Measurements from ENCODE around the gene PRKN. TPM values are rescaled to one million over a fixed set of nuclear protein-coding genes. Genes with fewer than 3 reads are reported as not detected.

The PRKN gene
- total and polyA plus RNA-seq, 2 donors (not counting 3 experiments of a cell fraction or from before 2014, with no cell fraction given) = 0.06 TPM; not detected in 1

DNA sequence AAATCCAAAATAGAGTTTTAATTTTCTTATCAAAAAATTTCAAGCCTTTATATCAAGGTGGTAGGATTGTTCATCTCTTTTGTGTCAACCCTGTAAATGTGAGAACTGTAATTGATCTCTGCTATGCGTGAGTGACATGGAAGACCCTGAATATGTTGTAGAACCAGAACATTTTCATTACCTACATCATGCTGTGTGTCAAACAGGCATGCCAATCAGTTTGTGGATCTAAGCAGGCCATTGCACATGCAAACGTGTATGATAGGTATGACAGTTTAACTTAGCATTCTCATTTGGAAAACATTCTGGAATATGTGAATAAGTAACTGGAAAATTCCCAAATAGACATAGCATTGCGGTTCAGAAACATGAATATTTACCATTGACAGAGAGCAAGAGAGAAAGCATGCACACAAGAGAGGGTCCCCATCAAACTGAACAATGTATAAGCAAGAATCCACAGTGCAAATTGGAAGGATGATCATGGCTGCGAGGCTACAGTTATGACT lies 812.1 kb downstream of the PRKN start:
- H3K9ac ChIP-seq (replicated peaks; ENCODE audit: extremely low read depth, insufficient read depth, low read length) = no peak overlapping the region
- no TSS peak for BruUV-seq (replicated peaks)
- intact Hi-C loops (cut with micrococcal nuclease) (no loop called here), dilution Hi-C loops (cut with MboI; ENCODE audit: extremely low pct_ligation_motif_present, low sequenced_read_pairs) (no loop called here)
- no peaks in the 10 kb centered on the region for H3K9me1 ChIP-seq (replicated peaks; ENCODE audit: control insufficient read depth, extremely low read depth, insufficient read depth, low read length)
- no peak overlapping the region for H3K4me3 ChIP-seq (replicated peaks in 1 of 3; ENCODE audit: insufficient read depth in 1 of 3, low read depth in 1 of 3, low read length in 3 of 3)
- H3K27me3 ChIP-seq (ENCODE audit: control insufficient read depth in 2 of 2, insufficient read depth in 2 of 2, low read length in 2 of 2) = no peaks in the 10 kb centered on the region
- no peaks in the 10 kb centered on the region for H4K20me1 ChIP-seq (replicated peaks; ENCODE audit: control insufficient read depth, extremely low read depth, insufficient read depth, low read length)
- FAIRE-seq = no peak
- H3K4me1 ChIP-seq (ENCODE audit: control insufficient read depth, extremely low read depth, insufficient read depth, low read length) = no peaks in the 10 kb centered on the region
- CTCF ChIA-PET = no interaction called here
- H2AFZ ChIP-seq (ENCODE audit: low read depth, low read length) = no peak overlapping the region
- H3K27ac ChIP-seq (ENCODE audit: insufficient read depth, low read depth, low read length) = no peak overlapping the region
- no peaks in the 10 kb centered on the region for H3K36me3 ChIP-seq (ENCODE audit: control insufficient read depth in 2 of 2, extremely low read depth in 1 of 2, insufficient read depth in 2 of 2, low read length in 2 of 2)
- H3K79me2 ChIP-seq (ENCODE audit: control insufficient read depth, insufficient read depth, low read length) = no peaks in the 10 kb centered on the region
- TF ChIP-seq, protein P1, sequence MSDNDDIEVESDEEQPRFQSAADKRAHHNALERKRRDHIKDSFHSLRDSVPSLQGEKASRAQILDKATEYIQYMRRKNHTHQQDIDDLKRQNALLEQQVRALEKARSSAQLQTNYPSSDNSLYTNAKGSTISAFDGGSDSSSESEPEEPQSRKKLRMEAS (IDR thresholded peaks at IDR 0.05; ENCODE audit: insufficient read depth, insufficient read length) = no peak
- TF ChIP-seq GATA2 (IDR thresholded peaks at IDR 0.05; ENCODE audit: insufficient read depth, insufficient read length, low read depth, low read length) (no peak), MYC (IDR thresholded peaks at IDR 0.05; ENCODE audit: low read depth, low read length) (no peak)
- TF ChIP-seq, protein P2, sequence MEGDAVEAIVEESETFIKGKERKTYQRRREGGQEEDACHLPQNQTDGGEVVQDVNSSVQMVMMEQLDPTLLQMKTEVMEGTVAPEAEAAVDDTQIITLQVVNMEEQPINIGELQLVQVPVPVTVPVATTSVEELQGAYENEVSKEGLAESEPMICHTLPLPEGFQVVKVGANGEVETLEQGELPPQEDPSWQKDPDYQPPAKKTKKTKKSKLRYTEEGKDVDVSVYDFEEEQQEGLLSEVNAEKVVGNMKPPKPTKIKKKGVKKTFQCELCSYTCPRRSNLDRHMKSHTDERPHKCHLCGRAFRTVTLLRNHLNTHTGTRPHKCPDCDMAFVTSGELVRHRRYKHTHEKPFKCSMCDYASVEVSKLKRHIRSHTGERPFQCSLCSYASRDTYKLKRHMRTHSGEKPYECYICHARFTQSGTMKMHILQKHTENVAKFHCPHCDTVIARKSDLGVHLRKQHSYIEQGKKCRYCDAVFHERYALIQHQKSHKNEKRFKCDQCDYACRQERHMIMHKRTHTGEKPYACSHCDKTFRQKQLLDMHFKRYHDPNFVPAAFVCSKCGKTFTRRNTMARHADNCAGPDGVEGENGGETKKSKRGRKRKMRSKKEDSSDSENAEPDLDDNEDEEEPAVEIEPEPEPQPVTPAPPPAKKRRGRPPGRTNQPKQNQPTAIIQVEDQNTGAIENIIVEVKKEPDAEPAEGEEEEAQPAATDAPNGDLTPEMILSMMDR (IDR thresholded peaks at IDR 0.05; ENCODE audit: extremely low read depth in 1 of 2, insufficient read depth in 1 of 2, low read depth in 1 of 2, low read length in 2 of 2) = no peak
- no peak overlapping the region for H3K4me2 ChIP-seq (ENCODE audit: insufficient read depth, low read length)
- H3K9me3 ChIP-seq (replicated peaks; ENCODE audit: control insufficient read depth, insufficient read depth, low read length) = no peaks in the 10 kb centered on the region
- no peak for DNase-seq (ENCODE audit: low read depth, low spot score)
- POLR2A ChIA-PET = no interaction called here

DNA sequence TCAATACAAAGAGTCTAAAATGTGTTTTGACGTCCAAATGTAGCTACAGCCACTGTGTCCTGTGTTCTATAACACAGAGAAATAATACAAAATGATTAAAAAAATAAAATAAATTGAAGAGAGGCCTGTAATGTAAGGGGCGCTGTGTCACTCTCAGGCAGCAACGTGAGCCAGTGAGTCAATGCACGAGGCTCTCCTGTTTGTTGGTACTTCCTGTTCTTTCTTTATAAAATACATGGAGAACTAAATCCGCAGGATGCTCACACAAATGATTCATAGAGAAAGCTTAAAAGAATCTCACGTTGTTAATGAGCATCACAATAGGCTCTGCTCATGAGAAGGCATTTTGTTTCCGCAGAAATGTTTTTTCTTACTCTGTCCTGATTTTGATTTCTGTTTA lies 818.7 kb downstream of the PRKN start:
- BruUV-seq (replicated peaks) = no TSS peak
- Histone ChIP-seq H4K20me1 (replicated peaks; ENCODE audit: control insufficient read depth, extremely low read depth, insufficient read depth, low read length) (no peaks in the 10 kb centered on the region), H3K27me3 (ENCODE audit: control insufficient read depth in 2 of 2, insufficient read depth in 2 of 2, low read length in 2 of 2) (no peaks in the 10 kb centered on the region), H3K36me3 (ENCODE audit: control insufficient read depth in 2 of 2, extremely low read depth in 1 of 2, insufficient read depth in 2 of 2, low read length in 2 of 2) (no peaks in the 10 kb centered on the region), H3K79me2 (ENCODE audit: control insufficient read depth, insufficient read depth, low read length) (no peaks in the 10 kb centered on the region), H3K4me1 (ENCODE audit: control insufficient read depth, extremely low read depth, insufficient read depth, low read length) (no peaks in the 10 kb centered on the region), H3K4me3 (replicated peaks in 1 of 3; ENCODE audit: insufficient read depth in 1 of 3, low read depth in 1 of 3, low read length in 3 of 3) (no peak overlapping the region), H3K9ac (replicated peaks; ENCODE audit: extremely low read depth, insufficient read depth, low read length) (no peak overlapping the region), H3K9me1 (replicated peaks; ENCODE audit: control insufficient read depth, extremely low read depth, insufficient read depth, low read length) (no peaks in the 10 kb centered on the region), H3K27ac (ENCODE audit: insufficient read depth, low read depth, low read length) (no peak overlapping the region), H2AFZ (ENCODE audit: low read depth, low read length) (no peak overlapping the region), H3K9me3 (replicated peaks; ENCODE audit: control insufficient read depth, insufficient read depth, low read length) (no peaks in the 10 kb centered on the region), H3K4me2 (ENCODE audit: insufficient read depth, low read length) (no peak overlapping the region)
- intact Hi-C loops (cut with micrococcal nuclease) (no loop called here), dilution Hi-C loops (cut with MboI; ENCODE audit: extremely low pct_ligation_motif_present, low sequenced_read_pairs) (no loop called here)
- TF ChIP-seq JUN (IDR thresholded peaks at IDR 0.05; ENCODE audit: borderline replicate concordance, insufficient read depth, insufficient read length, low read depth) (no peak), FOS (IDR thresholded peaks at IDR 0.05; ENCODE audit: borderline replicate concordance, insufficient read depth, low read length) (no peak), GATA2 (IDR thresholded peaks at IDR 0.05; ENCODE audit: insufficient read depth, insufficient read length, low read depth, low read length) (no peak), POLR2AphosphoS5 (IDR thresholded peaks at IDR 0.05; ENCODE audit: insufficient read depth, low read depth, low read length) (no peak), EZH2 (IDR thresholded peaks at IDR 0.05; ENCODE audit: borderline replicate concordance, low read depth, low read length, severe bottlenecking) (no peak), MYC (IDR thresholded peaks at IDR 0.05; ENCODE audit: low read depth, low read length) (no peak), POLR2A (IDR thresholded peaks at IDR 0.05; ENCODE audit: low read depth, low read length) (no peak)
- TF ChIP-seq, protein P2 (IDR thresholded peaks at IDR 0.05; ENCODE audit: extremely low read depth in 1 of 2, insufficient read depth in 1 of 2, low read depth in 1 of 2, low read length in 2 of 2) = no peak
- TF ChIP-seq, protein P1 (IDR thresholded peaks at IDR 0.05; ENCODE audit: insufficient read depth, insufficient read length) = no peak
- POLR2A ChIA-PET = no interaction called here
- CTCF ChIA-PET = no interaction called here
- FAIRE-seq (no peak), DNase-seq (ENCODE audit: low read depth, low spot score) (no peak)

All from endothelial cell of umbilical vein (primary cell).